Panc1 (cell line): ENCODE measurements around the gene PANX2. TPM values are rescaled to one million over a fixed set of nuclear protein-coding genes. Genes with fewer than 3 reads are reported as not detected.

ENCODE experiments used
- ATAC-seq: fragments of 200-7000 bp; cut with Tn5 transposase; 2 replicates; pipeline ENCODE4 v1.9.1; 2020; ENCODE audit warnings: mild to moderate bottlenecking, moderate library complexity
- BruUV-seq: library from RNA; stranded (reverse); fragments of 400-500 nt; replicated peaks from 2 replicates; lab custom pipeline; 2021; lab: Mats Ljungman, UMichigan
- CTCF ChIA-PET: fragments of 300-600 bp; sonication (Branson Sonifier 250); formaldehyde crosslinking; loops from one replicate; lab custom pipeline; 2022; ENCODE audit warnings: antibody characterized with exemption; lab: Charles Lee
- POLR2A ChIA-PET: fragments of 300-600 bp; sonication (Branson Sonifier 250); formaldehyde crosslinking; loops from one replicate; lab custom pipeline; 2022; ENCODE audit warnings: antibody characterized with exemption; lab: Charles Lee
- DNase-seq: peaks from one replicate; pipeline ENCODE4 v3.0.0-alpha.2; 2010; ENCODE audit warnings: low read depth, low spot score
- H3K27ac ChIP-seq: 2 replicates; pipeline ENCODE4 v1.5.1; 2011; ENCODE audit warnings: mild to moderate bottlenecking, low read length, inconsistent platforms
- H3K27me3 ChIP-seq: fragments of 200-500 bp; sonication (Bioruptor generic); 2 replicates; pipeline ENCODE4 v1.6.0; 2014; ENCODE audit warnings: low read length, inconsistent platforms; ENCODE audit not compliant: control insufficient read depth, insufficient read depth
- H3K36me3 ChIP-seq: fragments of 200-500 bp; sonication (Bioruptor generic); 2 replicates; pipeline ENCODE4 v1.5.1; 2014; ENCODE audit warnings: inconsistent platforms, mild to moderate bottlenecking, low read length, moderate library complexity; ENCODE audit not compliant: control insufficient read depth, insufficient read depth
- H3K4me1 ChIP-seq: 2 replicates; pipeline ENCODE4 v1.5.1; 2011; ENCODE audit warnings: inconsistent platforms, mild to moderate bottlenecking, low read length, moderate library complexity; ENCODE audit not compliant: control insufficient read depth, insufficient read depth
- H3K4me3 ChIP-seq, 2 experiments: 2 replicates each; pipeline ENCODE4 v1.5.1; 2011 to 2012; ENCODE audit warnings: low read depth in 2 of 2, low read length in 2 of 2, mild to moderate bottlenecking in 2 of 2, inconsistent platforms in 1 of 2, moderate library complexity in 1 of 2
- H3K9me3 ChIP-seq: fragments of 200-500 bp; sonication (Bioruptor generic); 2 replicates; pipeline ENCODE4 v1.5.1; 2014; ENCODE audit warnings: low read depth, mild to moderate bottlenecking, inconsistent platforms, low read length, moderate library complexity; ENCODE audit not compliant: control insufficient read depth, insufficient read depth
- POLR2AphosphoS5 ChIP-seq: IDR thresholded peaks from 2 replicates; pipeline ENCODE4 v1.6.1; 2012; ENCODE audit warnings: mild to moderate bottlenecking, low read depth, low read length, moderate library complexity
- SIN3A ChIP-seq: IDR thresholded peaks from 2 replicates; pipeline ENCODE4 v1.6.1; 2012; ENCODE audit warnings: low read depth, mild to moderate bottlenecking, low read length, moderate library complexity, borderline replicate concordance; ENCODE audit not compliant: insufficient read depth
- TCF7L2 ChIP-seq: IDR thresholded peaks from 2 replicates; pipeline ENCODE4 v1.6.1; 2011; ENCODE audit warnings: mild to moderate bottlenecking, low read depth, low read length, inconsistent platforms
- in situ Hi-C: cut with HindIII; loops from 2 replicates; pipeline ENCODE4 v1.10.0; 2016; ENCODE audit warnings: low sequenced_read_pairs, low pct_unique_long_range_greater_than_20kb
- intact Hi-C: fragments of 100-400 bp; cut with micrococcal nuclease; formaldehyde crosslinking; loops from one replicate; pipeline ENCODE4 v1.10.0; 2022; ENCODE audit not compliant: unreplicated experiment
- total RNA-seq: library from RNA; stranded (reverse); gene quantifications from one replicate; pipeline ENCODE4 v1.2.1, GENCODE V29; 2021; ENCODE audit not compliant: unreplicated experiment
- TF ChIP-seq, protein P1 (sequence below): fragments of 450-650 bp; IDR thresholded peaks from 2 replicates; pipeline ENCODE4 v1.5.1; 2017; ENCODE audit warnings: mild to moderate bottlenecking
- TF ChIP-seq, protein P2 (sequence below), 2 experiments: IDR thresholded peaks; 2 replicates each; pipeline ENCODE4 v1.6.1; 2011 to 2012; ENCODE audit warnings: low read depth in 2 of 2, control low read depth in 1 of 2, low read length in 1 of 2, mild to moderate bottlenecking in 1 of 2, moderate library complexity in 1 of 2; ENCODE audit not compliant: insufficient read depth in 1 of 2

Gene PANX2
- total RNA-seq, 1 experiment from 2014 or later = 0.77 TPM

DNA sequence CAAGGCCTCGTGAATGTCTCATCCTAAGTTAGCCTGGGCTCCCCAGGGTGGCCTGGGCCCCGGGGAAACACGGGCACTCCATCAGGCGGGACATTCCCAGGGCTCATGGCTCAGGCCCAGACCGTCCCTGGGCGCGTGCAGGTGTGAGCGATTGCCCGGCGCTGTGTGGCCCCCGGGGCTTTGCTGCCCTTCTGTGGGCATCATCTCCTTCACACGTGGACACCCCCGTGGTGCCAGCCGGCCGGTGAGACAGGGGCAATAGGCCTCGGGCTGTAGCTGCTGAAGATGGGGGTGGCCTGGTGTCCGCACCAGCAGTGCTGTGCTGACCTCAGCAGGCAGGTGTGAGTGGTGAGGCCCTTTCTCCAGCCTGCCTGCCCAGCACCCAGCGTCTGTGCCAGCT is 25.7 kb downstream of the PANX2 start:
- peaks cover 10% of the 10 kb centered on the region for H3K4me1 ChIP-seq
- DNase-seq = no peak
- no peaks in the 10 kb centered on the region for H3K9me3 ChIP-seq
- ChIA-PET POLR2A (no interaction called here), CTCF (no interaction called here)
- intact Hi-C loops = no loop called here
- BruUV-seq = no TSS peak
- no peak overlapping the region for H3K4me3 ChIP-seq
- no peak for ATAC-seq
- no peaks in the 10 kb centered on the region; the same call in 1 of the 2 replicates for H3K36me3 ChIP-seq
- in situ Hi-C loops = no loop called here
- TF ChIP-seq, protein P1, sequence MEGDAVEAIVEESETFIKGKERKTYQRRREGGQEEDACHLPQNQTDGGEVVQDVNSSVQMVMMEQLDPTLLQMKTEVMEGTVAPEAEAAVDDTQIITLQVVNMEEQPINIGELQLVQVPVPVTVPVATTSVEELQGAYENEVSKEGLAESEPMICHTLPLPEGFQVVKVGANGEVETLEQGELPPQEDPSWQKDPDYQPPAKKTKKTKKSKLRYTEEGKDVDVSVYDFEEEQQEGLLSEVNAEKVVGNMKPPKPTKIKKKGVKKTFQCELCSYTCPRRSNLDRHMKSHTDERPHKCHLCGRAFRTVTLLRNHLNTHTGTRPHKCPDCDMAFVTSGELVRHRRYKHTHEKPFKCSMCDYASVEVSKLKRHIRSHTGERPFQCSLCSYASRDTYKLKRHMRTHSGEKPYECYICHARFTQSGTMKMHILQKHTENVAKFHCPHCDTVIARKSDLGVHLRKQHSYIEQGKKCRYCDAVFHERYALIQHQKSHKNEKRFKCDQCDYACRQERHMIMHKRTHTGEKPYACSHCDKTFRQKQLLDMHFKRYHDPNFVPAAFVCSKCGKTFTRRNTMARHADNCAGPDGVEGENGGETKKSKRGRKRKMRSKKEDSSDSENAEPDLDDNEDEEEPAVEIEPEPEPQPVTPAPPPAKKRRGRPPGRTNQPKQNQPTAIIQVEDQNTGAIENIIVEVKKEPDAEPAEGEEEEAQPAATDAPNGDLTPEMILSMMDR = no peak
- TF ChIP-seq SIN3A (no peak), TCF7L2 (no peak)
- no peaks in the 10 kb centered on the region for H3K27me3 ChIP-seq
- no peak overlapping the region for H3K27ac ChIP-seq

DNA sequence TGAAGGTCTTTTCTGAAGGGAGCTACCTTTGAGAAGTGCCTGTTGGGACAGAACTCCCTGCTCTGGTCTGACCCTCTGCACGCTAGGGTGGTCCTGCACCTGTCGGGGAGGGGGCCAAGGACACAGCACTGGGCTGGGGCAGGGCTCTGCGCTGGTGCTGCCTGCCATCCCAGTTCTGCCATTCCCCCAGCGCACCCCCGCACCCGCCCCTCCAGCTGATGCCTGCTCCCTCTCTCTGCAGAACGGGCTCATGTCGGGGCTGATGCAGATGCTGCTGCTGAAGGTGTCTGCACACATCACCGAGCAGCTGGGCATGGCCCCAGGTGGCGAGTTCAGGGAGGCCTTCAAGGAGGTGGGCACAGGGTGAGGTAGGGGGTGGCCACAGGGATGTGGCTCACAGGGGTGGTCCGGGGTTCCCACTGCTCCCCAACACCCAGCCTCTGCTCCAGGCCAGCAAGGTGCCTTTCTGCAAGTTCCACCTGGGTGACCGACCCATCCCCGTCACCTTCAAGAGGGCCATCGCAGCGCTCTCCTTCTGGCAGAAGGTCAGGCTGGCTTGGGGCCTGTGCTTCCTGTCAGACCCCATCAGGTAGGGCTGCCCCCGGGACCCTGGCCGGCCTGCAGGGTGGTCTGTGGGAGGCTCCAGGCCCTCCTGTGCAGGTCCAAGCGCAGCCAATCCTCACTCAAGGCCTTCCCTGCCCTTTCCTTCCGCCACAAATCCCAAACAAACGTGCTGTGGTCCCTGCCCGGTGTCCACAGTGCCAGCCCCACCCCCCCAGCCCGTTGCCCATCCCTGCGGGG is 26.7 kb downstream of the PANX2 start:
- Histone ChIP-seq H3K27ac (no peak overlapping the region), H3K36me3 (no peaks in the 10 kb centered on the region; the same call in 1 of the 2 replicates), H3K27me3 (no peaks in the 10 kb centered on the region), H3K4me1 (peaks cover 8% of the 10 kb centered on the region; the same call in 1 of the 2 replicates), H3K4me3 (no peak overlapping the region), H3K9me3 (no peaks in the 10 kb centered on the region)
- POLR2A ChIA-PET = no interaction called here
- BruUV-seq = no TSS peak
- TF ChIP-seq, protein P1 = no peak
- TF ChIP-seq POLR2AphosphoS5 (no peak), TCF7L2 (no peak), SIN3A (no peak)
- TF ChIP-seq, protein P2, sequence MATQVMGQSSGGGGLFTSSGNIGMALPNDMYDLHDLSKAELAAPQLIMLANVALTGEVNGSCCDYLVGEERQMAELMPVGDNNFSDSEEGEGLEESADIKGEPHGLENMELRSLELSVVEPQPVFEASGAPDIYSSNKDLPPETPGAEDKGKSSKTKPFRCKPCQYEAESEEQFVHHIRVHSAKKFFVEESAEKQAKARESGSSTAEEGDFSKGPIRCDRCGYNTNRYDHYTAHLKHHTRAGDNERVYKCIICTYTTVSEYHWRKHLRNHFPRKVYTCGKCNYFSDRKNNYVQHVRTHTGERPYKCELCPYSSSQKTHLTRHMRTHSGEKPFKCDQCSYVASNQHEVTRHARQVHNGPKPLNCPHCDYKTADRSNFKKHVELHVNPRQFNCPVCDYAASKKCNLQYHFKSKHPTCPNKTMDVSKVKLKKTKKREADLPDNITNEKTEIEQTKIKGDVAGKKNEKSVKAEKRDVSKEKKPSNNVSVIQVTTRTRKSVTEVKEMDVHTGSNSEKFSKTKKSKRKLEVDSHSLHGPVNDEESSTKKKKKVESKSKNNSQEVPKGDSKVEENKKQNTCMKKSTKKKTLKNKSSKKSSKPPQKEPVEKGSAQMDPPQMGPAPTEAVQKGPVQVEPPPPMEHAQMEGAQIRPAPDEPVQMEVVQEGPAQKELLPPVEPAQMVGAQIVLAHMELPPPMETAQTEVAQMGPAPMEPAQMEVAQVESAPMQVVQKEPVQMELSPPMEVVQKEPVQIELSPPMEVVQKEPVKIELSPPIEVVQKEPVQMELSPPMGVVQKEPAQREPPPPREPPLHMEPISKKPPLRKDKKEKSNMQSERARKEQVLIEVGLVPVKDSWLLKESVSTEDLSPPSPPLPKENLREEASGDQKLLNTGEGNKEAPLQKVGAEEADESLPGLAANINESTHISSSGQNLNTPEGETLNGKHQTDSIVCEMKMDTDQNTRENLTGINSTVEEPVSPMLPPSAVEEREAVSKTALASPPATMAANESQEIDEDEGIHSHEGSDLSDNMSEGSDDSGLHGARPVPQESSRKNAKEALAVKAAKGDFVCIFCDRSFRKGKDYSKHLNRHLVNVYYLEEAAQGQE (IDR thresholded peaks at IDR 0.05; ENCODE audit: insufficient read depth in 1 of 2, low read depth in 2 of 2, low read length in 1 of 2) = no peak
- intact Hi-C loops (no loop called here), in situ Hi-C loops (no loop called here)
- CTCF ChIA-PET = no interaction called here
- DNase-seq (no peak), ATAC-seq (no peak)
